ENCODE results near the gene SLC25A25.

The SLC25A25 gene

GRCh38 chr9:128155736-128156500 is 87.9 kb downstream of the SLC25A25 start:
- H3K27ac ChIP-seq, result no peak overlapping the region

More at GRCh38 chr9:128155736-128156500, 87.9 kb downstream of the SLC25A25 start:
- no peak for TF ChIP-seq CTCF (conservative IDR thresholded peaks at IDR 0.05)
